ENCODE results near the gene PDCD10. TPM values are rescaled to one million over a fixed set of nuclear protein-coding genes. Genes with fewer than 3 reads are reported as not detected.

The PDCD10 gene
- total RNA-seq, 1 donor from 2014 or later, result 74.6 TPM

GRCh38 chr3:167653760-167654159 is 80.9 kb downstream of the PDCD10 start, which contains the start of gene WDR49:
TSS of gene WDR49 (minus strand) at chr3:167653942. CDS start at chr3:167653425, 517 bp downstream.
- Mint-ChIP-seq H3K27ac (ENCODE audit: unreplicated experiment) (peak within 1 kb of the TSS; percentile 72), H3K9me3 (ENCODE audit: unreplicated experiment) (no peaks in the 10 kb centered on the region), H3K4me3 (ENCODE audit: unreplicated experiment) (no peak within 1 kb of the TSS), H3K27me3 (ENCODE audit: unreplicated experiment) (peaks cover 1% of the 10 kb centered on the region), H3K4me1 (ENCODE audit: unreplicated experiment) (peaks cover 9% of the 10 kb centered on the region), H3K36me3 (ENCODE audit: low read depth, unreplicated experiment) (no peaks in the 10 kb centered on the region)
- DNase-seq (ENCODE audit: low spot score), result no peak
- TF ChIP-seq CTCF (IDR thresholded peaks at IDR 0.05; ENCODE audit: unreplicated experiment), result no peak

GRCh38 chr3:167653155-167653554 is 81.5 kb downstream of the PDCD10 start:
- H3K27ac Mint-ChIP-seq (ENCODE audit: unreplicated experiment), result no peak overlapping the region
- H3K4me3 Mint-ChIP-seq (ENCODE audit: unreplicated experiment), result no peak overlapping the region
- TF ChIP-seq CTCF (IDR thresholded peaks at IDR 0.05; ENCODE audit: unreplicated experiment), result no peak
- H3K27me3 Mint-ChIP-seq (ENCODE audit: unreplicated experiment), result peaks cover 1% of the 10 kb centered on the region
- H3K9me3 Mint-ChIP-seq (ENCODE audit: unreplicated experiment), result no peaks in the 10 kb centered on the region
- no peak for DNase-seq (ENCODE audit: low spot score)
- H3K36me3 Mint-ChIP-seq (ENCODE audit: low read depth, unreplicated experiment), result no peaks in the 10 kb centered on the region
- H3K4me1 Mint-ChIP-seq (ENCODE audit: unreplicated experiment), result peaks cover 9% of the 10 kb centered on the region

- no peak overlapping the region for H3K27ac Mint-ChIP-seq (ENCODE audit: unreplicated experiment)
- H3K4me3 Mint-ChIP-seq (ENCODE audit: unreplicated experiment), result no peak overlapping the region
- no peaks in the 10 kb centered on the region for H3K36me3 Mint-ChIP-seq (ENCODE audit: low read depth, unreplicated experiment)
- no peak for DNase-seq (ENCODE audit: low spot score)
- H3K4me1 Mint-ChIP-seq (ENCODE audit: unreplicated experiment), result peaks cover 3% of the 10 kb centered on the region
- no peak for TF ChIP-seq CTCF (IDR thresholded peaks at IDR 0.05; ENCODE audit: unreplicated experiment)
- no peaks in the 10 kb centered on the region for H3K9me3 Mint-ChIP-seq (ENCODE audit: unreplicated experiment)
- peaks cover 1% of the 10 kb centered on the region for H3K27me3 Mint-ChIP-seq (ENCODE audit: unreplicated experiment)
Measured at GRCh38 chr3:167651826-167652225, 82.9 kb downstream of the PDCD10 start.

GRCh38 chr3:167650459-167650858 is 84.2 kb downstream of the PDCD10 start:
- no peak for TF ChIP-seq CTCF (IDR thresholded peaks at IDR 0.05; ENCODE audit: unreplicated experiment)
- no peaks in the 10 kb centered on the region for H3K9me3 Mint-ChIP-seq (ENCODE audit: unreplicated experiment)

GRCh38 chr3:167649746-167650145 is 84.9 kb downstream of the PDCD10 start:
- Mint-ChIP-seq H3K36me3 (ENCODE audit: low read depth, unreplicated experiment) (no peaks in the 10 kb centered on the region), H3K27me3 (ENCODE audit: unreplicated experiment) (peaks cover 1% of the 10 kb centered on the region), H3K27ac (ENCODE audit: unreplicated experiment) (no peak overlapping the region), H3K4me3 (ENCODE audit: unreplicated experiment) (no peak overlapping the region), H3K9me3 (ENCODE audit: unreplicated experiment) (no peaks in the 10 kb centered on the region), H3K4me1 (ENCODE audit: unreplicated experiment) (peaks cover 3% of the 10 kb centered on the region)
- TF ChIP-seq CTCF (IDR thresholded peaks at IDR 0.05; ENCODE audit: unreplicated experiment), result no peak
- no peak for DNase-seq (ENCODE audit: low spot score)

More at GRCh38 chr3:167650459-167650858, 84.2 kb downstream of the PDCD10 start:
- DNase-seq (ENCODE audit: low spot score), result no peak
- Mint-ChIP-seq H3K27me3 (ENCODE audit: unreplicated experiment) (peaks cover 1% of the 10 kb centered on the region), H3K4me1 (ENCODE audit: unreplicated experiment) (peaks cover 3% of the 10 kb centered on the region), H3K36me3 (ENCODE audit: low read depth, unreplicated experiment) (no peaks in the 10 kb centered on the region), H3K27ac (ENCODE audit: unreplicated experiment) (no peak overlapping the region), H3K4me3 (ENCODE audit: unreplicated experiment) (no peak overlapping the region)

Measured in endothelial cell (in vitro differentiated cells).